Colonic mucosa (tissue), 4 donors: ENCODE measurements around the gene C1RL. TPM values are rescaled to one million over a fixed set of nuclear protein-coding genes. Genes with fewer than 3 reads are reported as not detected.

Experiments used
- DNase-seq: peaks from one replicate; pipeline ENCODE4 v3.0.0-alpha.2; 2020
- H3K27ac ChIP-seq: fragments of 200-600 bp; one replicate; pipeline ENCODE4 v1.8.0; 2021
- H3K27me3 ChIP-seq: fragments of 200-600 bp; one replicate; pipeline ENCODE4 v1.8.0; 2021
- H3K36me3 ChIP-seq: fragments of 200-600 bp; one replicate; pipeline ENCODE4 v1.8.0; 2021
- H3K4me1 ChIP-seq: fragments of 200-600 bp; one replicate; pipeline ENCODE4 v1.8.0; 2021; ENCODE audit warnings: mild to moderate bottlenecking
- H3K4me3 ChIP-seq: fragments of 200-600 bp; one replicate; pipeline ENCODE4 v1.8.0; 2021
- H3K9ac ChIP-seq, 2 donors: one replicate each; pipeline ENCODE4 v1.7.0; 2013; ENCODE audit warnings: control low read depth in 2 of 2, low read depth in 2 of 2, low read length in 2 of 2
- H3K9me3 ChIP-seq: fragments of 200-600 bp; one replicate; pipeline ENCODE4 v1.8.0; 2021
- intact Hi-C: fragments of 100-400 bp; cut with DNase I; formaldehyde crosslinking; loops from one replicate; pipeline ENCODE4 v1.14.1; 2022
- total RNA-seq, 2 donors: library from RNA; stranded (reverse); fragmentation: NEBNext Ultra II Directional in 1 of 2; extraction: Animal tissue kit (Norgen Biotek cat#: 25700) in 1 of 2; gene quantifications; one replicate each; pipeline ENCODE4 v1.2.1, GENCODE V29; 2021
- TF ChIP-seq, protein P1 (sequence below): fragments of 200-600 bp; IDR thresholded peaks from one replicate; pipeline ENCODE4 v1.8.0; 2022; ENCODE audit warnings: antibody characterized with exemption, mild to moderate bottlenecking
- donor health status: healthy.
- donor health status: DM: no; HTN: no; CAD: no.
- donor health status: DM: no; HTN: no; CAD: no.

C1RL gene
- total RNA-seq, 2 donors from 2014 or later = 39.5 to 39.7 TPM

DNA sequence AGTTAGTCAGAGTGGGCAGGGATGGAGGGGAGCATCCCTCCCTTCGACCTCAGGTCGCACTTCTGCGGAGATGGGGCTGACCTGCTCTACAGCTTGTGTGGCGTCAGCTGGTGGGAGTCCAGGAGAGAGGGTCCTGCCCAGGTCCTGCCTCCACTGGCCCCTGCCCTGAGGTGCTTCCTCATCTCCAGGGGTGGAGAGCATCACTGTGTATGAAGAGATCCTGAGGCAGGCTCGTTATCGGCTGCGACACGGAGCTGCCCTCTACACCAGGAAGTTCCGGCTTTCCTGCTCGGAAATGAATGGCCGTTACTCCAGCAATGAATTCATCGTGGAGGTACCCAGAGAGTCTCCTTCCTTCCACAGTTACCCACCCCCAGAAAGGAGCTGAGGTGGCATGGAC, 41.3 kb upstream of the C1RL start:
- TF ChIP-seq, protein P1, sequence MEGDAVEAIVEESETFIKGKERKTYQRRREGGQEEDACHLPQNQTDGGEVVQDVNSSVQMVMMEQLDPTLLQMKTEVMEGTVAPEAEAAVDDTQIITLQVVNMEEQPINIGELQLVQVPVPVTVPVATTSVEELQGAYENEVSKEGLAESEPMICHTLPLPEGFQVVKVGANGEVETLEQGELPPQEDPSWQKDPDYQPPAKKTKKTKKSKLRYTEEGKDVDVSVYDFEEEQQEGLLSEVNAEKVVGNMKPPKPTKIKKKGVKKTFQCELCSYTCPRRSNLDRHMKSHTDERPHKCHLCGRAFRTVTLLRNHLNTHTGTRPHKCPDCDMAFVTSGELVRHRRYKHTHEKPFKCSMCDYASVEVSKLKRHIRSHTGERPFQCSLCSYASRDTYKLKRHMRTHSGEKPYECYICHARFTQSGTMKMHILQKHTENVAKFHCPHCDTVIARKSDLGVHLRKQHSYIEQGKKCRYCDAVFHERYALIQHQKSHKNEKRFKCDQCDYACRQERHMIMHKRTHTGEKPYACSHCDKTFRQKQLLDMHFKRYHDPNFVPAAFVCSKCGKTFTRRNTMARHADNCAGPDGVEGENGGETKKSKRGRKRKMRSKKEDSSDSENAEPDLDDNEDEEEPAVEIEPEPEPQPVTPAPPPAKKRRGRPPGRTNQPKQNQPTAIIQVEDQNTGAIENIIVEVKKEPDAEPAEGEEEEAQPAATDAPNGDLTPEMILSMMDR = no peak
- DNase-seq = no peak
- intact Hi-C loops = no loop called here
- Histone ChIP-seq H3K27ac (no peak overlapping the region), H3K9ac (no peak overlapping the region), H3K36me3 (no peaks in the 10 kb centered on the region), H3K9me3 (no peaks in the 10 kb centered on the region), H3K4me3 (no peak overlapping the region), H3K27me3 (no peaks in the 10 kb centered on the region), H3K4me1 (no peaks in the 10 kb centered on the region)

DNA sequence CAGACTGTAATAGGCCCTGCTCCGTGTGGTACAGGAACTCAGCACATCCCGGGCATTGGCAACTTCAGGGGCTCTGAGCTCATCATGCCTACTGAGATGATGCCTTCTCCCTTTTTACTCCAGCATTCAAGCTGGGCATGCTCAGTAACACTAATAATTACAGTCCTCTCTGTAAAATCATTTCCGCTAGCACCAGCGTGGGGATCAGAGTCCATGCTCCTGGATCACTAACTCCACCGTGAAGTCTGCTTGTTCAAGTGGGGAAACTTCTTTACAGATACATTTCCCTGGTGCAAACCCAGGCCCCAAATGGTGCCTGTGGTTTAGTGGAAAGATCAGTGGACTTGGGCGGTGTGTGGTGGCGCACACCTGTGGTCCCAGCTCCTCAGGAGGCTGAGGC, 37.9 kb upstream of the C1RL start:
- TF ChIP-seq, protein P1 = no peak
- no peak for DNase-seq

DNA sequence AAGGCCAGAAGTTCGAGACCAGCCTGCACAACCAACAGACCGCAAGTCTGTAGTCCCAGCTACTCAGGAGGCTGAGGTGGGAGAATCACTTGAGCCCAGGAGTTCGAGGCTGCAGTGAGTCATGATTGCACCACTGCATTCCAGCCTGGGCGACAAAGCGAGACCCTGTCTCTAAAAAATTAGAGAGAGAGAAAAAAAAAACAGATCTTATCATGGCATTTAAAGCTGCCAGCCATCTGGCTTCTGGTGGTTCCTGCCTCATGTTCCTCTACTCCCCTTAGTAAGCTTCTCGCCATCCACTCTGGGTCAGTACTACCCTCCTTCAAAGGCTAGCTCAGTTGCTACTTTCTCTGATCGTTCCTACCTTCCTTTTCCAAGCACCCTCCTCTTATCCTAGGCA, 37.2 kb upstream of the C1RL start:
- H3K9ac ChIP-seq = no peak overlapping the region
- intact Hi-C loops = no loop called here
- no peak for DNase-seq
- H3K27ac ChIP-seq = no peak overlapping the region
- no peaks in the 10 kb centered on the region for H3K36me3 ChIP-seq
- TF ChIP-seq, protein P1 = no peak
- H3K9me3 ChIP-seq = no peaks in the 10 kb centered on the region
- no peaks in the 10 kb centered on the region for H3K4me1 ChIP-seq
- H3K27me3 ChIP-seq = no peaks in the 10 kb centered on the region
- no peak overlapping the region for H3K4me3 ChIP-seq

More for the DNA sequence above, 37.9 kb upstream of the C1RL start:
- Histone ChIP-seq H3K27ac (no peak overlapping the region), H3K9me3 (no peaks in the 10 kb centered on the region), H3K27me3 (no peaks in the 10 kb centered on the region), H3K4me3 (no peak overlapping the region), H3K36me3 (no peaks in the 10 kb centered on the region), H3K4me1 (no peaks in the 10 kb centered on the region), H3K9ac (no peak overlapping the region)
- intact Hi-C loops = no loop called here

DNA sequence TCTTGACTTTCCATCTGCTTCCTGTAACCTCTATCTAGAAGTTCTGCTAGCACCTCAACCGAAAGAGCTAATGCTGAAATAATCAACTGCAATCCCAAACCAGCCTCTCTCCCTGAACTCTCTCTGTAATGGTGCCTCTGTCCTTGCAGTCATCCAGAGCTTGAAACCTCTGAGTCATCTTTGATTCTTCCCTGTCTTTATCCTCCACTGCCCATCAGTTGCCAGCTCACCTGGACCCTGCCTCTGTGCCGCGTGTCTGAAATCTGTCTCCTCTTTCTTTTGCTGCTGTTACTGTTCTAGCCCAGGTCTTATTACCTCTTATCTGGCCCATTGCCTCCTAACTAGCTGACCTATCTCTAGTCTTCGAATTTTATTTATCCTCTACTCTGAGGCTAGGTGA, 36.7 kb upstream of the C1RL start:
- no peak overlapping the region for H3K9ac ChIP-seq
- no peak for DNase-seq
- H3K27me3 ChIP-seq = no peaks in the 10 kb centered on the region
- TF ChIP-seq, protein P1 = no peak
- no peaks in the 10 kb centered on the region for H3K36me3 ChIP-seq
- H3K9me3 ChIP-seq = no peaks in the 10 kb centered on the region
- intact Hi-C loops = no loop called here
- H3K4me3 ChIP-seq = no peak overlapping the region
- no peak overlapping the region for H3K27ac ChIP-seq
- no peaks in the 10 kb centered on the region for H3K4me1 ChIP-seq

DNA sequence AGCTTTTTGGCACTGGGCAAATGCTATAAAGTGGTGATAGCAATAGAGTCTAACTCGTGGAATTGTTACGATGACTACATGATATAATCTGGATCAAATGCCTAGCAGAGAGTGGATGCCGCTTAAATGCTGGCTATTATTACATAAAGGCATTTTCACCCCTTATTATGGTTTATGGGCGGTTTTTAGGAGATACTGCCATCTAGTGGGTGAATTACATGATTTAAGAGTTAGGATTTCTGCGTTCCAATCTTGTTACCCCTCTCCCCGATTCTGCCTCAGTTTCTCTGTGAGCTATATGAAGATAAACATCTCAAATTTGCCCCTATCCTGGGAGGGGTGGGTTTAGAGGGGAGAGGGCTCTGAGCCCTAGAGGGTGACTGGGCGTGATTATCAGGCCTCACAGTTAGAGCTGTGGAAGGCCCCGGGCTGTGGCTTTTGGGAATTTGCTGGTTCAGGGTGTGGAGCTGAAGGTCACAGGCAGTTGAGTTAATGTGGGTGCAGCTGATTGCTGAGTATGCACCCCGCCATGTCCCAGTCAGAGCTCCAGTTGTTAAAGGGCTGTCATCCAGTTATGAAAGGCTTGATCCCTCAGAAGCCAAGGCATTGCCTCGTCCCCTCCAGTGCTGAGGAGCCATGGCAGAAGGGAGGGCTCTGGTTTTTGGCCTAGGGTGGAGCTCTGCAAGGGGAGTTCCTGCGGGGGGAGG, 35.6 kb upstream of the C1RL start:
- Histone ChIP-seq H3K9me3 (no peaks in the 10 kb centered on the region), H3K9ac (no peak overlapping the region), H3K27ac (no peak overlapping the region), H3K4me1 (no peaks in the 10 kb centered on the region), H3K36me3 (no peaks in the 10 kb centered on the region), H3K27me3 (no peaks in the 10 kb centered on the region), H3K4me3 (no peak overlapping the region)
- DNase-seq = no peak
- intact Hi-C loops = loop anchor here (5.0 kb wide), 1 partner anchor 493 kb away; no protein-coding TSS in a partner anchor
- TF ChIP-seq, protein P1 = peak; percentile 53
